HG03280 (cell line): ENCODE measurements around the gene DOCK9.

ENCODE experiments used
- ATAC-seq: cut with Tn5 transposase; IDR thresholded peaks from one replicate; pipeline ENCODE4 v1.9.1; 2021; ENCODE audit warnings: mild to moderate bottlenecking, moderate library complexity; ENCODE audit not compliant: unreplicated experiment

The DOCK9 gene

GRCh38 chr13:98954313-98954712 is 23.6 kb downstream of the DOCK9 start:
- ATAC-seq, result no peak

GRCh38 chr13:98951266-98951665 is 26.6 kb downstream of the DOCK9 start:
- no peak for ATAC-seq

DNA sequence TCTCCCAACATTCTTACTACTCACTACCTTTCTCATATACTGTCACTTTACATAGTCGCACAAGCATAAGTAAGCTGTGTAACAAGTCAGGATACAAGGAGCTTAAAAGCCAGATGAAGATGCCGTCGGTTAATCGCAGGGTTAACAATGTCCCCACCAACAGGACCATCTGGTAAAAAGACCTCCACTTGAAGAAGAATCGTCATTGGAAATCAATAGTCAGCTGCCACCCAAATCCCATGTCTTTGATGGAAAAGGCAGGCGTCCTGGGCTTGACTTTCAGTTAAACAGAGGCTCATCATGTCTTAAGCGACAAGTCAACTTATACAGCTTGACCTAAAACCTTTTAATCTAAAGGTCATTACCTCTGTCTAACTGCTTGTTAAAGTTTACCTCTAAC is 27.2 kb downstream of the DOCK9 start:
- no peak for ATAC-seq

DNA sequence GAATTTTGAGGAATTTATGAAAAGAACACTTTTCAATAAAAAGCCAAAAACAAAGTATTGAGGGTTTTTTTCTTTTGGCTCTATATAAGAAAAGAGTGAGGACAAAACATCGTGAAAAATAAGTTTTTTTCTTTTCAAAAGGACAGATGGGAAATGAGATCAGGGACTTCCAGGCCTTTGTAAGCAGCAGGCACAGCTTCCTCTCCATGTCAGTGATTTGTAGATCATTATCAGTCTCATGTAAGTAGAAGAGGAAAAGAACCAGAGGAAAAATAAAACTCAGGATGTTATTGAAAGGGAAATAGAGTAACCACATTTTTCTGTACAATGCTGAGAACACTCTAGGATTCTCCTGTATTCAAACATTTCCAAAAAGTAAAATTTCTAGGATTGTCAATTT is 29.9 kb downstream of the DOCK9 start:
- ATAC-seq, result no peak

DNA sequence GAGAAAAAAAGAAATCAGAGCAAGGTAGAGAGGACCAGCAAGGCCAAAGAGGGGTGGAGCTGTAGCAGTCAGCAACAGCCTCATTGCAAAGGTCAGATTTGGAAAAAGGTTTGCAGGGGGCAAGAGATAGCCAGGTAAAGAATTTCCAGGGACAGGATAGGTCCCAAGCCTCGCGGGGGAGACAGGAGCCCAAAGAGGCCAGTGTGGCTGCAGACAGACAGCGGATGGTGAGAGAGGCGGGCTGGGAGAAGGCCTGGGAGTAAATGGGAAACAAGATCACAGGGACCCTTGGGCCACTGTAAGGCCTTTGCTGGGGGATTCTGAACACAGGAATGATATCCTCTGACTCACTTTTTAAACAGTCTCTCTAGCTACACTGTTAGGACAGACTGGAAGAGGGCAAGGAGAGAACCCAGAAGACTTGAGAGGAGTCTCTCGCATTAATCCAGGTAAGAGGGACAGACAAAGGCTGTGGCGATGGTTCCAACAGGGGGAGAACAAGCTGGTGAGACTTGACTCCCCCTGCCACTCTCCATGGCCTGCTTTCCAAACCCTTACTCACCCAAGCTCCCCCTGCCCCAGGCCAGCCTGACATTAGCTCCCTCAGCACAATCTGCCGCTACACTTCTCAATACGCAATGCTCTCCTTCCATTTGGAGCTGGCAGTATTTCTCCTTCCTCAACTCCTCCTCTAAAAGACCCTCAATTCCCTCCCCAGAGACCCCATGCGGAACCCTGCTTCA is 31.8 kb downstream of the DOCK9 start:
- ATAC-seq, result no peak

- no peak for ATAC-seq
Measured at GRCh38 chr13:98944336-98944735, 33.5 kb downstream of the DOCK9 start.

DNA sequence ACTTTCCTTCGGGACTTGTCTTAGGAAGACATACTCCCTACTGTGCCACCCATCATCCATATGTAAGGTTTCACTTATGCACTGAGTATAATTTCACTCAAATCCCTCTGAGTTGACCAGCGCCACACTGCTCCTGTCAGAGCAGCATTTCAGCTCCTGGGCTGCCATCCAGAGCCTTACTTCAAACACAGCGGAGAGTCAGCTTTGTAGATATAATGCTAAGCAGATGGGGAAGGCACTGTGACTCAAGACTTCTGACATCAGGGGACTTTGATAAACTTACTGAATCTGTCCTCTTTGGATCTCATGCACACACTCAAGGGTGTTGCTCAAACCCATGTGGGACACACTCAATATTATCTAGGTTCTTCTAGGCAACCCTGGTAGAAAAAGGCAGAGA is 34.9 kb downstream of the DOCK9 start:
- ATAC-seq, result no peak

DNA sequence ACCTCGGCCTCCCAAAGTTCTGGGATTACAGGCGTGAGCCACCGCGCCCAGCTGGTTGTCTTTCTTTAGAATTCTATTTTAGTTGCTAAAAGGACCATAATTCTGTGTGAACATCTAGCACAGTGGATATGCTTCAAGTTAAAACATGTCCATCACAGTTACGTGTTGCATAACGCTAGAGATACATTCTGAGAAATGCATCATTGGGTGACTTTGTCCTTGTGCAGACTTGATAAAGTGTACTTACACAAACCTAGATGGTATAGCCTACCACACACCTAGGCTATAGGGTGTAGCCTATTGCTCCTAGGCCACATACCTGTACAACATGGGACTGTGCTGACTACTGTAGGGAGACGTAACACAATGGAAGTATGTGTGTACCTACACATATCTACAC is 35.4 kb downstream of the DOCK9 start:
- no peak for ATAC-seq

GRCh38 chr13:98941536-98941935 is 36.3 kb downstream of the DOCK9 start:
- no peak for ATAC-seq

- no peak for ATAC-seq
Measured at GRCh38 chr13:98941126-98941525, 36.7 kb downstream of the DOCK9 start.

GRCh38 chr13:98940325-98941001 is 37.4 kb downstream of the DOCK9 start:
- no peak for ATAC-seq

DNA sequence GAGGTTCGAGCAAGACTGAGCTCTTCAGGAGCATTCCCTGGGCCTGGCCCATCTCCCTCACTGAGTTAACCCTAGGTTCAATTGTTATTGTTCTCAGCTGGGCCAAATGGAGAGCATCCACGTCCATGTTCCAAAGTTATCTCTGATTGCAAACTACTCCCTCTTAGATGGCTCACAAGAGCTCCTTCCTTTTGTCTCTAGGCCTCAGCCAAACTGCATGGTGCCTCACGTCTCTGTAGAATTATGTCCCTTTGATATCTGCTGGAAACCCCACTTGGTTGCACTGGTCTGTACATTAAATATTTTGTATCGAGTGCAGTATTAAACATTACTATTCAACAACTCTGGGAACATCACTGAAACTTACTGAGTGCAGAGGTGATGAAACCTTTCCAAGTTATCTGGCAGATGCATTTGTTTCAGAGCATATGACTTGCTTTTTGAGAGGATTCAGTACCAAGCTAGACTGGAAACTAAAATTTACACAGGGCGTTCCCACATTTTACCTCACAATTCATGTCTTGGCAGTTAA is 38.1 kb downstream of the DOCK9 start:
- no peak for ATAC-seq

- ATAC-seq, result no peak
Measured at GRCh38 chr13:98938801-98939200, 39.1 kb downstream of the DOCK9 start.

- no peak for ATAC-seq
Measured at GRCh38 chr13:98937911-98938381, 39.9 kb downstream of the DOCK9 start.

DNA sequence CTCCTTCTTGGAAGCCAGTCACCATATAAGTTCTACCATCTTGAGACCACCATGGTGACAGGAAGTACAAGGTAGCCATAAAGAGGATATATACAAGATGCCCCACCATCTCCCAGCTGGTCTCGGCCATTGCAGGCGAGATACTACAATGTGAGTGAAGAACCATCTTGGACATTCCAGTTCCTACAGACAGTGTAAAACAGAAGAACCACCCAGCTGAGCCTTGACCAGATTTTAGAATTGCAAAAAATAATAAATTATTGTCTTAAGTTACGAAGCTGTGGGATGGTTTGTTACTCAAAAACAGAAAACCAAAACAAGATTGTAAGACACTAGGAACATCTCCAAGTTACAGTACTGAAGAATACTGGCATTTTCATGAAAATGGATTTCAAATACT is 43.6 kb downstream of the DOCK9 start:
- no peak for ATAC-seq

- ATAC-seq, result no peak
Measured at GRCh38 chr13:98930151-98930591, 47.7 kb downstream of the DOCK9 start.

DNA sequence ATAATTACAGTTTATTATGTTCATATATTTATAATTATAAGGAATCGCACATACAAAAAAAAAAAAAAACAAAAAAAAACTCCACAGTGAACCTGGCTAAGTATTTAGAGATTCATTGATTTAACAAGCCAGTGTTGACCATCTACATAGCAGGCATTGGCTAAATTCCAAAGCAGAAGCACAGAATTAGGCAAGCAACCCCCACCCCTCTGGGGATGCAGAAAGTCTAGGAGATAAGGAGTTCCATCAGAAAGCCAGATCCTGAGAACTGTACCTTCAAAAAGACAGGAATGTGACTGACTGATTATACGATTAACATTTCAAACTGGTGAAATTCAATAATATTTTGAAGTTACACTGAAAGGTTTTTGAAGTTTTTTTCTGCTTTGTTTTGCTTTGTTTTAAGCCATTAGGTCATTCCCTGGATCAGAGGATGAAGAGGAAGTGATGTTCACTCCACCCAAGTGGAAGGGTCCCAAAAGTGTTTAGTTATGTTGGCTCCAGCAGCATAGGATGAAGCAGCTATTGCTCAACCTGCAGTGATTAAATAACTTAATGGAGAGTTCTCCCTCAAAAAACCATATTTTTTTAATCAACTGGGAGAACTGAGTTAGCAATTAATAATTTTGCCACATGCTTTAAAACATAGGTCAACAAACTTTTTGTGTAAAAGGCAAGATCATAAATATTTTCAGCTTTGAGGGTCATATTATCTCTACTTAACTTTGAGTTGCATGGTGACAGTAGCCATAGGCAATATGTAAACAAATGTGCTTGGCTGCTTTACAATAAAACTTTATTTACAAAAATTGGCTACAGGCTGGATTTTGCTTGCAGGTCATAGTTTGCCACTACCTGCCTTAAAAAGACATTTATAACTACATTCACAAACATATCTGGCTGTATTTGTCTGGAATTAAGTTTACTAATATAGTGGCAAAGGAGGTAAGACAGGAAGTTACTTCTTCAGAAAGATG is 49.6 kb downstream of the DOCK9 start:
- ATAC-seq, result no peak

DNA sequence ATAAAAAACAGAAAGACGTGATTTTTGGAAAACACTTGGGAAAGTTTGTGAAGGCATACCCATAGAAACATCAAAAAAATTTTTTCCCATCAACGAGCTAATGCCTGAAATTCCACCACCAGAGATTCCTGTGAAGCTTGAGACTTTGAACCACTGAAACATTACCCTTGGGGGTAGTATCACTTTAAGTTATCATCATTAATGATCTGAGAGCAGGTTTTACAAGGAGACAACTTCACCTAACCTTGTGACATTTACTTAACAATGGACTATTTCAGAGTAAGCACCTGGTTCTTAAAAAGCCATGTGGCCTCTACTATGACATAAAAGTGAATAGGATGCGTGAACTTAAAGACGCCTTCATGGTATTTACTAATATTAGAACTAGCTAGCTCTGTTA is 51.9 kb downstream of the DOCK9 start:
- ATAC-seq, result no peak

DNA sequence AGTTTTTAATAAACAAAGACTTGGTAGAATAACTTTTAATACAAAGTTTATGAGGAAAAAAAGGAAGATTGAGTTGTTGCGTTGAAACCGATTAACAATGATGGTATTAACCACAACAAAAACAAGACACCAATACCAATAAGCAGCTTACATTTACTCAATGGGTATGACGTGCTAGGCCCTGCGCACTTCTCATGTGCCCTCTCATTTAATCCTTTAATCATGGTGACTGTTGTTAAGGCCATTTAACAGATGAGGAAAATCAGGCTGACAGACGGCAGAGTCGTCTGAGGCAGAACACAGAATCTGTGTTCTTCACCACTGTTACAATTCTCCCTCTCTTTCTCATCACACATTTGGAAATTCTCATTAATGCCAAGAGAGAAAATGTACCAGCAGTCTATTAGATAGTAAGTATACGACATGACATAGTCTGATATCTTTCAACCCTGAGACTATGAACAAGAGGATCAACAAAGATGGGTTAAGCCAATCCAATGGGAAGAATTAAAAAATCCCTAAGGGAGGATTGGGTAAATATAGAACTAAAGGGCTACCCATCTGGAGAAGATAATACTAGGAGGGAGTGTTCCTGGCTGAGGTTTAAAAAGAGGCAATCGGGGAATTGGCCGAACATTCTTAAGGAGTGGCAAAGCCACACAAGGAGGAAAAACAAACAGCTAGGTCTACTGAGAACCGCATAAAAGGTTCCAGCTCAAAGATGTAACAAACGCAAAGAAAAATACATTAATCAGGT is 54.0 kb downstream of the DOCK9 start:
- ATAC-seq, result no peak

GRCh38 chr13:98922306-98922705 is 55.6 kb downstream of the DOCK9 start:
- no peak for ATAC-seq
